Measurements from ENCODE around the gene PRKG1.

GRCh38 chr10:52318822-52319464 lies 1244.7 kb downstream of the PRKG1 start:
- TF ChIP-seq POLR2A (IDR thresholded peaks at IDR 0.05) (no peak), CTCF (IDR thresholded peaks at IDR 0.05) (no peak)
